ENCODE results near the gene SLC9A8. TPM values are rescaled to one million over a fixed set of nuclear protein-coding genes. Genes with fewer than 3 reads are reported as not detected.

SLC9A8 gene
- total and polyA plus RNA-seq, 2 of the 8 experiments (the other 6 are each of a cell fraction or from before 2014, with no cell fraction given), result 3.2 to 6.2 TPM

GRCh38 chr20:49882171-49882970, 69.7 kb downstream of the SLC9A8 start:
- Histone ChIP-seq H4K5ac (ENCODE audit: insufficient read length, low read depth, low read length) (no peak overlapping the region), H2AFZ (ENCODE audit: low read length) (no peak overlapping the region), H2BK15ac (ENCODE audit: low read length) (no peak overlapping the region), H3K9ac (replicated peaks in 1 of 4; ENCODE audit: extremely low read depth in 1 of 4, low read depth in 3 of 4, low read length in 3 of 4) (no peak overlapping the region), H3K79me1 (ENCODE audit: low read depth, low read length) (no peaks in the 10 kb centered on the region), H4K91ac (replicated peaks; ENCODE audit: insufficient read length, low read length) (no peak overlapping the region), H3K36me3 (ENCODE audit: control insufficient read depth in 2 of 4, insufficient read depth in 4 of 4, low read length in 3 of 4) (peaks cover 0 to 12% (median 0%) of the 10 kb centered on the region in 4 experiments; a peak in 2 of 8 replicates), H3K9me3 (ENCODE audit: insufficient read depth in 2 of 2, low read depth in 1 of 2, low read length in 1 of 2) (no peaks in the 10 kb centered on the region), H3K27me3 (replicated peaks in 1 of 4; ENCODE audit: control insufficient read depth in 3 of 4, extremely low read depth in 1 of 4, insufficient read depth in 3 of 4, low read length in 3 of 4) (no peaks in the 10 kb centered on the region), H2BK12ac (ENCODE audit: low read depth, low read length) (no peak overlapping the region), H3K4me2 (ENCODE audit: insufficient read depth in 1 of 2, low read depth in 2 of 2, low read length in 2 of 2) (no peak overlapping the region), H3K4ac (replicated peaks; ENCODE audit: insufficient read length, low read depth, low read length) (no peak overlapping the region), H2AK5ac (ENCODE audit: low read depth, low read length) (no peak overlapping the region), H3K14ac (ENCODE audit: insufficient read length) (no peak overlapping the region), H4K8ac (ENCODE audit: extremely low read depth, insufficient read depth, low read length) (no peak overlapping the region), H4K20me1 (replicated peaks in 1 of 2; ENCODE audit: control insufficient read depth in 1 of 2, insufficient read depth in 2 of 2, low read length in 2 of 2) (peaks cover 2 to 8% of the 10 kb centered on the region in 2 experiments), H3K56ac (replicated peaks; ENCODE audit: insufficient read length, low read depth, low read length) (no peak overlapping the region), H3K79me2 (ENCODE audit: control insufficient read depth in 1 of 2, insufficient read depth in 2 of 2, low read length in 2 of 2) (no peaks in the 10 kb centered on the region), H3K27ac (ENCODE audit: low read depth, low read length) (no peak overlapping the region), H3K18ac (ENCODE audit: extremely low read depth, low read length) (no peak overlapping the region), H3K4me1 (replicated peaks in 1 of 4; ENCODE audit: control insufficient read depth in 3 of 4, insufficient read depth in 4 of 4, low read length in 3 of 4) (no peaks in the 10 kb centered on the region), H2BK20ac (ENCODE audit: low read length) (no peak overlapping the region), H3K23me2 (ENCODE audit: low read depth, low read length) (peaks cover 1% of the 10 kb centered on the region; the same call in 1 of the 2 replicates), H3K23ac (ENCODE audit: insufficient read length) (no peak overlapping the region), H2BK120ac (replicated peaks; ENCODE audit: low read depth, low read length) (no peak overlapping the region), H2BK5ac (ENCODE audit: low read depth, low read length) (no peak overlapping the region), H3K4me3 (ENCODE audit: extremely low read depth in 1 of 4, insufficient read depth in 2 of 4, low read depth in 3 of 4, low read length in 4 of 4) (no peak overlapping the region)
- no peak for TF ChIP-seq KDM4A (IDR thresholded peaks at IDR 0.05; ENCODE audit: low read depth, low read length, severe bottlenecking)
- no peak for TF ChIP-seq RXRA (IDR thresholded peaks at IDR 0.05; ENCODE audit: insufficient read depth, low read depth, low read length)
- no peak for TF ChIP-seq SUZ12 (IDR thresholded peaks at IDR 0.05; ENCODE audit: low read length)
- no peak for TF ChIP-seq KDM5A (IDR thresholded peaks at IDR 0.05; ENCODE audit: low read length)
- TF ChIP-seq FOSL1 (IDR thresholded peaks at IDR 0.05; ENCODE audit: insufficient read depth, low read depth, low read length), result no peak
- TF ChIP-seq CHD1 (IDR thresholded peaks at IDR 0.05; ENCODE audit: low read depth, low read length), result no peak
- no peak for TF ChIP-seq USF2 (IDR thresholded peaks at IDR 0.05; ENCODE audit: low read length)
- TF ChIP-seq KDM1A (IDR thresholded peaks at IDR 0.05; ENCODE audit: borderline replicate concordance, low read length), result no peak
- no peak for TF ChIP-seq CBX5 (IDR thresholded peaks at IDR 0.05; ENCODE audit: low read depth, low read length)
- ChIA-PET POLR2A (ENCODE audit: partially characterized antibody) (no interaction called here), CTCF (ENCODE audit: partially characterized antibody) (interaction anchor here (0.7 to 1.1 kb wide), 4 partner anchors 254 to 399 kb away, joined by 3 read pairs; no protein-coding TSS in a partner anchor)
- WGBS, 2 experiments (ENCODE audit: extremely low coverage in 1 of 2, insufficient coverage in 1 of 2, insufficient read length in 1 of 2, insufficient replicate concordance in 2 of 2, low coverage in 1 of 2, low lambda C conversion rate in 2 of 2, missing lambda C conversion rate in 1 of 2), result 93% methylated on average over 26 of the region's 29 CpGs; no CpG with 5 or more reads in 1 of the 2 experiments
- no peak for DNase-seq (ENCODE audit: low read depth in 1 of 2, low spot score in 2 of 2)
- FAIRE-seq, result no peak

All from H1 (cell line).